ENCODE results near the gene SNAPC2. TPM values are rescaled to one million over a fixed set of nuclear protein-coding genes. Genes with fewer than 3 reads are reported as not detected.

SNAPC2 gene
- total and polyA plus RNA-seq, 7 donors: 11.6 to 31.2 (median 20.3) TPM

DNA sequence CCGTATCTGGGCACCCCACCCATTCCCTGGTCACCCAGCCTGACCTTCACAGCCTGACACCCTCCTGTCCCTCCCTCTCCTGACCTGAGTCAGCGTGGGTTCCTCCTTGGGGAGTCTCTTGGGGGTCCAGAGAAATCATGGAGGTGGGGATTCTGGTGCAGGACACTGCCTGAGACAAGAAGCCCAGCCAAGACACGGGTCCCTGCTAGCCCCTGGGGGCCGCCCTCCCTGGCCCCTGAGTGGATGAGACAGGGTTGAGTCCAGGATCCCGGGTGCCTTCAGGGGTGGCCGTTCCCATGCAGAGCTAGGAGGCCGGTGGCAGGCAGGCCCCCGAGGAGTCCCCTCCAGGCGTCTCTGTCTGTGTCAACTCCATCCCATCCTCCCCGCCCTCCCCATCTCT is 14.9 kb upstream of the SNAPC2 start:
- 71 to 84% methylated on average over 10 of the region's 10 CpGs for WGBS, 2 donors
- H3K27me3 ChIP-seq: no peaks in the 10 kb centered on the region
- TF ChIP-seq EP300 (IDR thresholded peaks at IDR 0.05) (no peak), POLR2A (IDR thresholded peaks at IDR 0.05) (no peak), CTCF (IDR thresholded peaks at IDR 0.05) (no peak), POLR2AphosphoS5 (IDR thresholded peaks at IDR 0.05) (no peak)
- H3K4me3 ChIP-seq: peak overlapping the region in 2 of 4 donors; percentile 96 to 99
- H3K36me3 ChIP-seq: peaks cover 6 to 36% (median 19%) of the 10 kb centered on the region in 4 donors
- H3K27ac ChIP-seq: no peak overlapping the region
- H3K4me1 ChIP-seq: peaks cover 0 to 47% (median 44%) of the 10 kb centered on the region in 4 donors
- H3K9me3 ChIP-seq: no peaks in the 10 kb centered on the region
- DNase-seq: no peak
- intact Hi-C loops (cut with DNase I): loop anchor here (2.0 kb wide), 1 partner anchor 16 kb away; the partner anchor contains the start of gene SNAPC2

DNA sequence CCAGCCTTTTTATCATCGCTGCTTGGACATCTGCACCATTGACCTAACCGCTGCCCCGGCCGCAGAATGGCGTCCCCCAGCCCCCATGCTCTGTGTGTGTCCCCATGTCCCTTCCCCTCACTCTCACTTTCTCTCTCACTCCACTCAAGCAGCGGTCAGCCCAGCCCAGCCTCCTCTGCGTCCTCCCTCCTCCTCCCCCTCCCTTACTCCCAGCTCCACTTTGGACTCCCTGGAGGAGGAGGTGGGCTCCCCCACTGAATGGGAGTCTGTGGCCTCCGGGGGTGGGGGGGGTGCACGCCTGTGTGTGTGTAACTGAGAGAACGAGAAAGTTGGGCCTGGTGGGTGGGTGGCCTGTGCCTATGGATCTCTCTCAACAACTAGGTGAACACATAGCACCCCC is 14.3 kb upstream of the SNAPC2 start:
- intact Hi-C loops (cut with DNase I): loop anchor here (2.0 kb wide), 1 partner anchor 15 kb away; the partner anchor contains the start of gene SNAPC2
- no peaks in the 10 kb centered on the region for H3K27me3 ChIP-seq
- TF ChIP-seq POLR2A (IDR thresholded peaks at IDR 0.05): no peak
- no peak for TF ChIP-seq CTCF (IDR thresholded peaks at IDR 0.05)
- TF ChIP-seq POLR2AphosphoS5 (IDR thresholded peaks at IDR 0.05): no peak
- TF ChIP-seq EP300 (IDR thresholded peaks at IDR 0.05): no peak
- WGBS, 2 donors: 87 to 92% methylated on average over 10 of the region's 10 CpGs
- peaks cover 0 to 47% (median 44%) of the 10 kb centered on the region in 4 donors for H3K4me1 ChIP-seq
- H3K9me3 ChIP-seq: no peaks in the 10 kb centered on the region
- no peak for DNase-seq
- no peak overlapping the region for H3K27ac ChIP-seq
- peaks cover 12 to 42% (median 25%) of the 10 kb centered on the region in 4 donors for H3K36me3 ChIP-seq
- no peak overlapping the region for H3K4me3 ChIP-seq

GRCh38 chr19:7907122-7907521 is 13.0 kb upstream of the SNAPC2 start:
- Histone ChIP-seq H3K4me1 (peaks cover 0 to 47% (median 44%) of the 10 kb centered on the region in 4 donors), H3K36me3 (peaks cover 25 to 55% (median 38%) of the 10 kb centered on the region in 4 donors), H3K27me3 (no peaks in the 10 kb centered on the region), H3K9me3 (no peaks in the 10 kb centered on the region), H3K4me3 (no peak overlapping the region), H3K27ac (no peak overlapping the region)
- TF ChIP-seq POLR2A (IDR thresholded peaks at IDR 0.05): no peak
- no peak for TF ChIP-seq CTCF (IDR thresholded peaks at IDR 0.05)
- TF ChIP-seq EP300 (IDR thresholded peaks at IDR 0.05): no peak
- TF ChIP-seq POLR2AphosphoS5 (IDR thresholded peaks at IDR 0.05): no peak
- 94 to 96% methylated on average over 19 of the region's 19 CpGs for WGBS, 2 donors
- intact Hi-C loops (cut with DNase I): no loop called here
- DNase-seq: no peak

DNA sequence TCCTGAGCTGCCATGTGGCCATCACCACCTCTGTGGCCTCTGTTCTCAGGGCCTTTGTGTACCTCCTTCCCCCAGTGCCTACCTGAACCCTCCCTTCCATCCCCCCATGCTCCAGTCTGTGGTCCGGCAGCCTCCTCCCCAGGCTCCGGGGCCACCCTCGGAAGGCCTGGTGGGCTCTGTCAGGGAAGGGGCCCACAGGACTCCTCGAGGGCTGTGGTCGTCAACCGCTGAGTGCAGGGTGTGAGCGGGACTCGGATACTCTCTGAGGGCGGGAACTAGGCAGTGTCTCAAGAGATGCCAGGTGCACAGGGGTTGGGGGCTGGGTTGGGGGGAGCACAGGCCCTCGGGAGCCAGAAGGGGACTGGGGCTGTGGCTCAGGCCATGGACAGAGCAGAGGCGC is 12.6 kb upstream of the SNAPC2 start:
- H3K36me3 ChIP-seq: peaks cover 29 to 59% (median 42%) of the 10 kb centered on the region in 4 donors

More for the DNA sequence above, 12.6 kb upstream of the SNAPC2 start:
- H3K9me3 ChIP-seq: no peaks in the 10 kb centered on the region
- intact Hi-C loops (cut with DNase I): no loop called here
- peaks cover 0 to 45% (median 43%) of the 10 kb centered on the region in 4 donors for H3K4me1 ChIP-seq
- no peak overlapping the region for H3K4me3 ChIP-seq
- WGBS, 2 donors: 92% methylated on average over 11 of the region's 11 CpGs
- H3K27me3 ChIP-seq: no peaks in the 10 kb centered on the region
- no peak for DNase-seq
- TF ChIP-seq CTCF (IDR thresholded peaks at IDR 0.05) (no peak), EP300 (IDR thresholded peaks at IDR 0.05) (no peak), POLR2AphosphoS5 (IDR thresholded peaks at IDR 0.05) (no peak), POLR2A (IDR thresholded peaks at IDR 0.05) (no peak)
- H3K27ac ChIP-seq: no peak overlapping the region
